GM12872 (cell line): ENCODE measurements around the gene EIF4G2.

ENCODE experiments used
- CTCF ChIP-seq: IDR thresholded peaks from 3 replicates; pipeline ENCODE4 v1.5.1; 2011; ENCODE audit warnings: low read depth, mild to moderate bottlenecking, low read length, moderate library complexity; ENCODE audit not compliant: insufficient read depth

Gene EIF4G2

GRCh38 chr11:10846660-10847059, 37.9 kb upstream of the EIF4G2 start:
- TF ChIP-seq CTCF: no peak

- no peak for TF ChIP-seq CTCF
Observed at GRCh38 chr11:10845589-10845988, 36.9 kb upstream of the EIF4G2 start.

GRCh38 chr11:10844796-10845195, 36.1 kb upstream of the EIF4G2 start:
- no peak for TF ChIP-seq CTCF

- no peak for TF ChIP-seq CTCF
Observed at GRCh38 chr11:10844356-10844755, 35.6 kb upstream of the EIF4G2 start.

- TF ChIP-seq CTCF: no peak
Observed at GRCh38 chr11:10838881-10839280, 30.2 kb upstream of the EIF4G2 start.

GRCh38 chr11:10838083-10838482, 29.4 kb upstream of the EIF4G2 start:
- no peak for TF ChIP-seq CTCF

GRCh38 chr11:10829139-10829538, 20.4 kb upstream of the EIF4G2 start:
- no peak for TF ChIP-seq CTCF

GRCh38 chr11:10828402-10828801, 19.7 kb upstream of the EIF4G2 start:
- TF ChIP-seq CTCF: no peak
